GM18951 (cell line): Measurements from ENCODE around the gene ALDH7A1.
"Not testable (repeated sequence)": the region's sequence is repeated elsewhere in the genome, so short reads cannot be mapped to it uniquely, and the experiment has no call there.

Source experiments
- POLR2A ChIP-seq: IDR thresholded peaks from 4 replicates; pipeline ENCODE4 v1.6.1; 2011; ENCODE audit warnings: mild to moderate bottlenecking; ENCODE audit not compliant: insufficient read length, insufficient read depth; ENCODE audit errors: extremely low read depth
- in situ Hi-C: fragments of 300-500 bp; cut with MboI; formaldehyde crosslinking; loops from one replicate; pipeline ENCODE4 v1.12.0; 2022; ENCODE audit warnings: low sequenced_read_pairs, mixed read lengths, inconsistent platforms; ENCODE audit not compliant: unreplicated experiment

ALDH7A1 gene

GRCh38 chr5:126536874-126537273 lies 58.1 kb downstream of the ALDH7A1 start:
- in situ Hi-C loops = loop anchor here (10.0 kb wide), 1 partner anchor 182 kb away; no protein-coding TSS in a partner anchor
- TF ChIP-seq POLR2A = no peak

GRCh38 chr5:126535856-126536545 lies 59.0 kb downstream of the ALDH7A1 start:
- in situ Hi-C loops = loop anchor here (10.0 kb wide), 1 partner anchor 181 kb away; no protein-coding TSS in a partner anchor
- no peak for TF ChIP-seq POLR2A

- in situ Hi-C loops = loop anchor here (10.0 kb wide), 1 partner anchor 180 kb away; no protein-coding TSS in a partner anchor
- TF ChIP-seq POLR2A = no peak
Observed at GRCh38 chr5:126534553-126534952, 60.5 kb downstream of the ALDH7A1 start.

GRCh38 chr5:126531543-126532120 lies 63.4 kb downstream of the ALDH7A1 start:
- in situ Hi-C loops = loop anchor here (10.0 kb wide), 1 partner anchor 177 kb away; no protein-coding TSS in a partner anchor
- no peak for TF ChIP-seq POLR2A

GRCh38 chr5:126527892-126528291 lies 67.1 kb downstream of the ALDH7A1 start:
- in situ Hi-C loops = no loop called here
- TF ChIP-seq POLR2A = no peak

- in situ Hi-C loops = no loop called here
- TF ChIP-seq POLR2A = no peak
Observed at GRCh38 chr5:126527158-126527557, 67.9 kb downstream of the ALDH7A1 start.

- TF ChIP-seq POLR2A = no peak
- in situ Hi-C loops = no loop called here
Observed at GRCh38 chr5:126526493-126526892, 68.5 kb downstream of the ALDH7A1 start.

GRCh38 chr5:126525630-126526245 lies 69.3 kb downstream of the ALDH7A1 start:
- in situ Hi-C loops = no loop called here

GRCh38 chr5:126523818-126524510 lies 71.1 kb downstream of the ALDH7A1 start:
- no peak for TF ChIP-seq POLR2A
- in situ Hi-C loops = no loop called here

More at GRCh38 chr5:126525630-126526245, 69.3 kb downstream of the ALDH7A1 start:
- TF ChIP-seq POLR2A = no peak

GRCh38 chr5:126521130-126521529 lies 73.9 kb downstream of the ALDH7A1 start:
- TF ChIP-seq POLR2A = no peak
- in situ Hi-C loops = no loop called here

GRCh38 chr5:126520593-126520953 lies 74.4 kb downstream of the ALDH7A1 start:
- in situ Hi-C loops = no loop called here
- TF ChIP-seq POLR2A = no peak

GRCh38 chr5:126519637-126520592 lies 75.1 kb downstream of the ALDH7A1 start:
- in situ Hi-C loops = no loop called here
- no peak for TF ChIP-seq POLR2A

GRCh38 chr5:126519223-126519622 lies 75.8 kb downstream of the ALDH7A1 start:
- in situ Hi-C loops = not testable (repeated sequence)
